GM21576 (cell line): ENCODE results near the gene PDE2A.
"Not testable (repeated sequence)": the region's sequence is repeated elsewhere in the genome, so short reads cannot be mapped to it uniquely, and the experiment has no call there.

Source experiments
- ATAC-seq: cut with Tn5 transposase; IDR thresholded peaks from one replicate; pipeline ENCODE4 v1.9.1; 2021; ENCODE audit warnings: mild to moderate bottlenecking, moderate library complexity; ENCODE audit not compliant: unreplicated experiment

The PDE2A gene

DNA sequence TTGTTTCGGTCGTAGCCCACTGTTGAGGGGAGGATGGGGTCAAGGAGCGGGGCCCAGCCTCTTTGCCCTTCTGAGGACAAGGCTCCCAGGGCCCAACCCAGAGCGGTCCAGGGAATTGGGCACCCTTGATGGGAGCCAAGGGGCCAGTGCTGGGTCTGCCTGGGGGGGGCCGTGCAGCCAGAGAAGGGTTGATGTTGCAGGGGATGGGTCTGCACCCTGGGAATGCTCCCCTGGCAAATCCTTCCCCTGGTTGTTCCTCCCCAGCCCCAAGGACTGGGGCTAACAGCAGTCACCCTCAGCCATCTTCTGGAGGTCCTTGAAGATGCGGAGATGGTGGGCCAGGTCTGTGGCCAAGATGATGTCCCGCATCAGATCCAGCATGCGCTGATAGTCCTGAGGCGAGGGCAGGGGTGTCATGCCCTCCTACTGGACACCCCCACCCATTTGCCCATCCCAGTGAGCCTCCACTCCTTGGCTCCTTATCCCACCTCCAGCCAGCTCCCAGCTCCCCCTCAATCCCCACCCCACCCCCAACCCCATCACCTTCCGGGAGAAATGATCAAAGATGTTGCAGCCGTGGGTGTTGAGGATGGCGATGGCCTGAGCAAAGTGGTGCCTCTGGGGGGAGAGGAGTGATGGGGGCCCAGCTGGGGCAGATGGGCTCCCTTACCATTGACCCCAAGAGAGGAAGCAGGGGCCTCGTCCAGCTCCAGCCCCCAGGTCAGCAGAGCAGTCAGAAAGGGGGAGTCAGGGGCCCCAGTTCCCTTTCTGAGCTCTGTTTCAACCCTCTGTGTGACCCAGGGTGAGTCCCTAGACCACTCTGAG, 95.0 kb downstream of the PDE2A start:
- no peak for ATAC-seq

DNA sequence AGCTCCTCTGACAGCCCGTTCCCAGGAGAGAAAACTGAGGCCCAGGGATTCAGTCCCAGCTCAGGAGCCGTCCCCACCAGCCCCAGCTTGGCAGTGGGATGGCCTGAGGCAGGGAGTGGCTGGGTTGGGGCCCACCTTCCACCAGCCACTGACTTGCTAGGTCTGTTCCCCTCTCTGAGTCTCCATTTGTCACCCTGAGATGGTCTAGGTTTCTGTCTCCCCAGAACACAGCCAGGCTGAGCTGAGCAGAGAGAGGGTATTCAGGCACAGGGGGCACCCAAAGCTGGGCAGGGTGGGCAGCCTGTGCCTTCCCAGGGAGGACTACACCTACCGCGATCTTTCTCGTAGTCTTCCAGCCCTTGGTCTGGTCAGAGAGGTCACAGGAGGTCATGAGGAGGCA, 95.7 kb downstream of the PDE2A start:
- ATAC-seq, result no peak

GRCh38 chr11:72578051-72578450, 96.2 kb downstream of the PDE2A start:
- ATAC-seq, result no peak

GRCh38 chr11:72577271-72577721, 96.9 kb downstream of the PDE2A start:
- no peak for ATAC-seq

DNA sequence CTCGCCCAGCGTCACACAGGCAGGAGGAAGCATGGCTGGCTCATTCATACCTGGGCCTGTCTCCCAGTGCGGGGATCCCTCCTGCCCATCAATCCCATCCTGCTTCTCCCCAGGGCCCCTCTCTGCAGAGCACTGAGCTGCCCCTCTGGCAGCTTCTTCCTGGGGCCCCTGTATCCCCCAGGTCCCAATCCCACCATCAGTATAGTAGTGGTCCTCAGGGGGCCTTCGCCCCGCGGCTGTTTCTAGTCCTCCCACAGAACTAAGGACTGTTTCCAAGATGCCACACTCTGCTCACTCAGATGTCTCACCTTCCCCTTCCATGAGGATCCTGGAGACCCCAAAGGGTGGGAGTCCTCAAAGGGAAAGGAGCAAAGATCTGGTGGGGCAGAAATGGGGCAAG, 97.6 kb downstream of the PDE2A start:
- ATAC-seq, result no peak

- ATAC-seq, result no peak
These were observed 98.0 kb downstream of the PDE2A start for GRCh38 chr11:72576243-72576595.

DNA sequence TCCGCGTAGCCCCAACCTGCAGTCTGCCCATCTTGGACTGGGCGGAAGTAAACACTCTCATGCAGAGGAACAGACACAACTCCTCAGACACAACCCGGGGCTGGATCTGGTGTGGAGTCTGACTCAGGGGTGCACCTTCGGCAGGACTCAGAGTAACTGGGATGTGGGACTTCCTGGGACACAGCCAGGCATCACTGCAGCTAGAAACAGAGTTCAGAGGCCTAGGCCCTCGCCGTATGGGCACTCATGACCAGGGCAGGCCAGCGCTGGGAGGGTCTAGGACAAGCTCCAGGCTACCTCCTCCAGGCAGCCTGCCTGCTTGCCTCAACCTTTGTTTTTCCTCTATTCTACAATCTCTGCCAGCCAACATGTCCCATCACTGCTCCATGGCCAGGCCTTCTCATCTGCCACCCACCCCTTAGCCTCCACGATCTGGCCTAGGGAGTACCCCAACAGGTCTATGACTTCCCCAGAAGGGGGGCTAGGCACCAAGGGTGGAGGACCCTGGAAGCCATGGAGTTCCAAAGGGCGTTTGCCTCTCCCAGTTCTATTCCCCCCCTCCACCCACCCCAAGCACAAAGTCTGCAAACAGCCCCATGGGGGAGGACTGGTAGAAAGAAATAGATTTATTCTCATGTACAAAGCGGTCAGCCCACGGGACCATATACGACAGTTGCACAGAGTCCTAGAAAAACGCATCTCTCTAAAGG, 98.5 kb downstream of the PDE2A start:
- ATAC-seq, result no peak

GRCh38 chr11:72574548-72575460, 99.4 kb downstream of the PDE2A start:
- no peak for ATAC-seq

DNA sequence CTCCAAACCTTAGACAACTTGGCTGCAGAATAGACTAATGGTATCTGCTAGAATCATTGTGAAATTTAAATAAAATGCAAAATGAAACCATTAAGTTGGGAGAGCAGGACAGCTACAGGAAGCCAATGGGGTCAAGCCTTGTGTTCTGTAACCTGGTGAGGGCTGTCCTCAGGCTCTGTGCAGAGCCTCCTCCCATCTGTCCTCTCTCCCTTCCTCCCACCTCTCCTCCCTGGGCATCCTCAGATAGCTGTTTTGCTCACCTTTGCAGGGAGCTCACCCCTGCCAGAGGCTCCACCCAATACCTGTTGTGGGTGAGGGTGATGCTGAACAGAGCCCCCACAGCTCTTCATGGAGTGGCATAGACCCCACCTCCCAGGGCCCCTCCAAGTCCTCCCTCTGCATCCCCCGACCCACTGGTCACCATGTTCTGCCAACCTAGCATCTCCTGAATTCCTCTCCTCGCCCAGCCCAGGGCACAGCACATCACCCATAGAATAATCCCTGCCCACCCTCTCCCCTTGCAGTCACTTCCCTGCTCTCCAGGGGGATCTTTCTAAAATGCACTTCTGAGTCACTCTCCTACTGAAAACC, 100.3 kb downstream of the PDE2A start:
- no peak for ATAC-seq

DNA sequence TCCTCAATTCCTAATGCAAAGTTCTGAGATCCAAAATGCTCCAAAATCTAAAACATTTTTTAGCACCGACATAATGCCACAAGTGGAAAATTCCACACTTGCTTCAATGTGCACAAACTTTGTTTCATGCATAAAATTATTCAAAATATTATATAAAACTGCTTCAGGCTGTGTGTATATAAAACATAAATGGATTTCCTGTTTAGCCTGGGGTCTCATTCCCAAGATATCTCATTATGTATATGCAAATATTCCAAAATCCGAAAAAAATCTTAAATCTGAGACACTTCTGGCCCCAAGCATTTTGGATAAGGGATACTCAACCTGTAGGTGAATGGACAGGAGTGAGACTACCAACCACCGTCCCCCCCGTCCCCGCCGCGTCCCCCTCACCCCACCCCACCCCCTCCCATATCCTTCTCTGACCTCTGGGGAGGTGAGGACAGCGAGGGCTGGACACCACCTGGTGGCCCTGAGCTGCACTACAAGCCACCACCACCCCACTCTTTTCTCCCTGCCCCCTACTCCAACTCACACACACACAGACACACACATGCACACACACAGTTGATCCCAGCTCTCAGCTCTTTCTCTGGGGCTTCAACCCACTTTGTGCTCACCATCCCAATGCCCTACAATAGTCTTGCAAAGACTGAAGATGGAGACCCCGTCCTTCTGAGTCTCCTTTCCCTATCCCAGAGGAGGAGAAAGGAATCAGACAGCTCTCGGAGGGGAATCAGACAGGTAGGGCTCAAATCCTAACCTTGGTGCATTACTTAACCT, 101.0 kb downstream of the PDE2A start:
- no peak for ATAC-seq

DNA sequence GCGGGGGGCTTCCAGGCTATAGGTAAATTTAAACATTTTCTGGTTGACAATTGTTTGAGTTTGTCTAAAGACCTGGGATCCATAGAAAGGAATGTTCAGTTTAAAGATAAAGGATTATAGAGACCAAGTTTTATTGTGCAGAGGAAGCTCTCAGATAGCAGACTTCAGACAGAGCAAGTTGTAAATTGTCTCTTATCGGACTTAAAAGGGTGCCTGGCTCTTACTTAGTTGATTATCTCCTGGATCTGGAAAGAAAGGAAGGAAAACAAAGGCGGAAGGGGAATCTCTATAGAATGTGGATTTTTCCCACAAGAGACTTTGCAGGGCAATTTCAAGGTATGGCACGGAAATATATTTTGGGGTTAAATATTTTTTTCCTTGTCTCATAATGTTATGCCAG, 101.7 kb downstream of the PDE2A start:
- not testable (repeated sequence) for ATAC-seq

- ATAC-seq, result no peak
These were observed 103.1 kb downstream of the PDE2A start for GRCh38 chr11:72570893-72571661.

DNA sequence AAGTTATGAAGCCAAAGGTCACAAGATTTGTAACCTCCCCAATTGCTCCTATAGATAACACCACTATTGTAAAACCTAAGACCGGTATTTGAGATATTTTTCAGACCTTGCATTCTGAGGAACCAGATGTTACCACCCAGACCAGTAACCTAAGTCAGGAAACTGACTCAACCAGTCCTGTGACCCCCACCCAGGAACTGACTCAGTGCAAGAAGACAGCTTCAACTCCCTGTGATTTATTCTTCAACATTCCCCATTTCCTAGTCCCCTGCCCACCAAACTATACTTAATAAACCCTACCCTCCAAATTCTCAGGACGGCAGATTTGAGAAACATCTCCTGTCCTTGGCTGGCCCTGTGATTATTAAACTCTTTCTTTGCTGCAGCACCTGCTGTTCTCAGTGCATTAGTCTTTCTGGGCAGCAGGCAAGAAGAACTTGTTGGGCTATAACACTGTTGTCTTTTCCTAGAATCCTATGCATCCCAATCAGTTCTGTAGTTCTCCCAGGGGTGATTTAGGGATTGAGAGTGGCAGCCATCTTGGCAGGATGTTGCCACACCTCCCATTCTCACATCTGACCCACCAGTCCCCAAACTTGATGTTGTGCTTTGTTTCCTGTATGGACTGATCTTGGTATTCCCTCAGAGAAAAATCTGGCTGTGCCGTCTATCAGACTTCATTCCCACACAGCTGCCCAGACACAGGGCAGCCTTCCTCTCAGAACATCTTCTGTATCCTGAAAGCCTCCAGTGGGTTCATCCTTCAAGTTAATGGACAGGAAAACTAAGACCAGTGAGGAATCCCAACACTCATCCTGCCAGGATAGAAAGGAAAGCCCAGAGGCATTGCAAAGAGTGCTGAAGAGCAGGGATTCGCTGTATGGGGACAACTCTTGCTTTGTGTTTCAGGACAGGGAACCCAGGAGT, 104.0 kb downstream of the PDE2A start:
- no peak for ATAC-seq

DNA sequence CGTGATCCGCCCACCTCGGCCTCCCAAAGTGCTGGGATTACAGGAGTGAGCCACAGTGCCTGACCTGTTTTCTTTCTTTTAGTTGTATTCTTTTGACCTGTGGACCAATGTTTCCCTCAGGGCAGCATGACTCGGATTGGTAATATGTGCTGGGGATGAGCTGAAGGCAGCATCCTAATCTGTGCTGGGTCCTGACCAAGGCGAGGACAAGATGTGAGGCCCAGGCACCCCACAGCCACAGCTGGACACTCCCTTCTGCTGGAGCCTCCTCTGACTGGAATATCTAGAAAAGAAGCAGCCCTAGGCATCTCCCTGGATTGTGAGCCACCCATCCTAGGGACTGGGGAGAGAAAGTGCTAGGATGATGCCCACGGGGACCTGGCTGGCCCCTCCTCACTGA, 105.4 kb downstream of the PDE2A start:
- ATAC-seq, result no peak

- ATAC-seq, result no peak
These were observed 111.8 kb downstream of the PDE2A start for GRCh38 chr11:72562431-72562830.

DNA sequence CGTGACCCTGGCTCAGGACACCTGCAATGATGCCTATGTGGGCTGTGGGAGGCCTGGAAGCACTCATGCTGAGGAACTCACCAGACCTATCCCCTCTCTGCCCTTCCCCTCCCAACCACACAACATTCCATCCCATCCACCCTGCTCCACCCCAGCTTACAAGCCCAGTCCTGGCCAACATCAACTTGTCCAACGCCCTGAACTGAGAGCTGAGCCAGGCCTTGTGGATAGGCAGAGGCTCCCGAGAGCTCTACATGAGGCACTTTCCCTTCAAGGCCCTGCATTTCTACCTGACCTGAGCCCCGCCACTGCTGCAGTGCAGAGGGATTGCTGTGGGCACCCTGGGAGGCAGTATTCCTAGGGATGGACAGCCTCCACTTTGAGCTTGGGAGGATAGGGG, 112.4 kb downstream of the PDE2A start:
- no peak for ATAC-seq

DNA sequence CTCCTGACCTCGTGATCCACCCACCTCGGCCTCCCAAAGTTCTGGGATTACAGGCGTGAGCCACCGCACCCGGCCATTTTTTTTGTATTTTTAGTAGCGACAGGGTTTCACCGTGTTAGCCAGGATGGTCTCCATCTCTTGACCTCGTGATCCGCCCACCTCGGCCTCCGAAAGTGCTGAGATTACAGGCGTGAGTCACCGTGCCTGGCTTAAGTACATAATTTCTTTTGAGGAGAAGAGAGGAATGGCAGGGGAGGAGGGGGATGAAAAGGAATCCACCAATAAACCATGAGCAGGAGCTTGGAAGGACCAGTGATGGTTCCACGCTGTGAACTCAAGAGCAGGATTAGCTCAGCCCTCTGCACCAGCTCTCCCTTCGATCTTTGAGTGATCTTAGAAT, 113.4 kb downstream of the PDE2A start:
- ATAC-seq, result not testable (repeated sequence)

GRCh38 chr11:72556433-72556832, 117.8 kb downstream of the PDE2A start:
- ATAC-seq, result no peak
